KG1 (cell line): Measurements from ENCODE around the gene CNPPD1.

ENCODE experiments used
- DNase-seq: peaks from one replicate; lab custom pipeline; 2025; lab: John Stamatoyannopoulos, UW

CNPPD1 gene

DNA sequence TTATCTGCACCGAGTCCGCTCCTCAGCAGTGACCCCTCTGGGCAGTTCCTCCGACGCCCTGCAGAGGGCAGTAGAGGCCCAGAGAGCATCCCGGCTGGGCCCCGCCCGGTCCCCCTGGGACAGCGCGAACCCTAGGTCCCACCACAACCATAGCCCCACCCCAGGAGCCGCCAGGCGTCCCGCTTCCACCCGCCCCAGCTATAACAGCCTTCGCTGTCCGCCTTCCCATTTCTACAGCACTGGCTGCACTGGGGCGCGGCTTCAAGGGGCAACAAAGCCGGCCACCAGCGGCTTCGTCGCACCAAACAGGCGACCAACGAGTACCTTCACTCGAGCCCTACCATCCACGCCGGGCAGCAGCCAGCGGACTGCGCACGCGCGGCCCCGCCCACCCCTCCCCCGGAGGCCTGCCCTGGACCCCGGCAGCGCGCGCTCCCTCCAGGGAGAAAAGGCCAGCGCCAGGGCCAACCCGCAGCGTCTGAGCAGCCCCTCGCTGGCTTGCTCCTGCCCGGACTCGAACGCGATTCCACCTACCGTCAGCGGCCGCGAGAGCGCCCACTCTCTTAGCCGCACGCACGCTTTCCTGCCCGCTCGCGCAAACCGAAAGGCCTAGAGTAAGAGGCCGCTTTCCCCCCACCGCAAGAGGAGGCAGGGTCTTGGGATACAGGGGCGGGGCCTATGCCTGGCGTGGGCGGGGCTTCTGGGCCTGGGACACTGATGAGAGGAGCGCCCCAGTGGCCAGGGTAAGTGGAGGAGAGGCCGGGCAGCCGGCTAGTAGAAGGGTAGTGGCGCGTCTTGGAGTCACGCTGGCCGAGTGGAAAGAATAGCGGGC lies 16.3 kb downstream of the CNPPD1 start, which contains the start of gene NHEJ1:
Gene NHEJ1, minus strand, starts transcription at position 630 of the 832 bp plus-strand sequence. CDS start 2,453 bp downstream, outside the sequence.
- DNase-seq, result peak; percentile 91

DNA sequence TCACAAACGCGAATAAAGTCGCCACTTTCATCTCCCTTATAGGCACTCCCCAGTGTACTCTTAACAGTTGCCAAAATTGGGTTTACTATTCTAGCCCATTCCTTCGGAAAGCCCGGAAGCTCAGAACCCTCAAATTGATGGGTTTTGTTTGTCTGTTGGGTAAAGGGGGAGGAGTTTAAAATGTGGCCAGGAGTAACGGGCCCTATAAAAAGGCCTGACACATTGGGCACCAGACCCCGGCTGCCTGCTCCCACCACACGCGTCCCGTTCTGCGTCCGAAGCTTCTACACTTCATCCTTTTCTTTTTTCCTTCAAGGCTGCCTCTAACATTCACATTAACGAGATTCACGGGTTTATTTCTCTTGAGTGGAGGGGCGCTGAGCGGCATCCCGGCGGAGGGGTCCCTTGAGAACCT lies 16.9 kb downstream of the CNPPD1 start:
- no peak for DNase-seq

DNA sequence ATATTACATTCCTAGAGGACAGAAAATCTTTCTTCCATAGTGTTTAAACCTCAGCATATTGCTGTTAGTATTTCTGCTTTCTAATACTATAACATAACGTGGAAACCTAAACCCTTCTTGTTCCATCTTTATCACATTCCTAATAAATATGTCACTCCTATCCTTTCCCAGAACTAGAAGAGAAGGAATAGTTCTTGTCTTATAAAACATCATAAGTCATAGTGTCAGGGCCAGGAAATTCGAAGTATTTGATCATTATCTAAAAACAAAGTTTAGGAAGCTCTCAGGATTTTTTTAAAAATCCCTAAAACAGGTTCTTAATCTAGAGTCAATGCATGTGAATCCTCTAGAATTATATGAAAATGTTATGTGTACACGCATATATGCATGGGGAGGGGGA lies 18.1 kb downstream of the CNPPD1 start:
- no peak for DNase-seq

DNA sequence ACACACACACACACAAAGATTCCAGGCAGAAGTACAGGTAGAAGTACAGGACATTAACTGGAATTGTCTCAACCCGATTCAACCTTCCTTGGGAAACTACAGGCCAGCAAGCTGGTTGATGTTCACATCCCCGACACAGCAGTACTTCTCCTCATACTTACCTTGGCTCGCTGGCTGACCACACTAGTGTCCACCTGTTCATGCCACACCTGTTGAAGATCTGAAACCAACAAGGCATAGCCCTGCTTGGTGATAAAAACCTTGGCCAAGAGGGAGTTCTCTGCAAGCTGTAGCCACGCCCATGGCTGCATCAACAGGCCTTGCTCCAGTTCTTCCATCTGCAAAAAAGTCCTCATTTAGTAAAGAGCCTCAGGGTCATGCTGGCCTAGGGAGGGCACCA lies 18.7 kb downstream of the CNPPD1 start:
- DNase-seq, result no peak

DNA sequence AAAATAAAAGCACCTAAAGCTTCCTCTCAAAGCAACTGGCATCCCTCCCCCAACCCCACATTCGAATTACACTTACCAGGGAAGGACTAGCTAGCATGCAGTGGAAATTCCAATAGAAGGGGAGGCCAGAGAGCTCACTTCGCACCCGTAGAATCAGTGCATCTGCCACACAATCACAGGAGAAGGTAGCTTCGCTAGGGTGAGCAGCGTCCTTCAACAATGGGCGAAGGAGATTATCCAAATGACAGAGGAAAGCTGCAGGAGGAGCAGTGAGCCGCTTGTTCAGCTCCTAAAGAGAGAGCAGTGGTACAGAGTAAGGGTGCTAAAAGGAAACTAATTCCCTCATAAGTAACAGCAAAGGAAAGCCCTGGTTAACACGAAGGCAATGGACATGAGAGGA lies 19.3 kb downstream of the CNPPD1 start:
- no peak for DNase-seq

DNA sequence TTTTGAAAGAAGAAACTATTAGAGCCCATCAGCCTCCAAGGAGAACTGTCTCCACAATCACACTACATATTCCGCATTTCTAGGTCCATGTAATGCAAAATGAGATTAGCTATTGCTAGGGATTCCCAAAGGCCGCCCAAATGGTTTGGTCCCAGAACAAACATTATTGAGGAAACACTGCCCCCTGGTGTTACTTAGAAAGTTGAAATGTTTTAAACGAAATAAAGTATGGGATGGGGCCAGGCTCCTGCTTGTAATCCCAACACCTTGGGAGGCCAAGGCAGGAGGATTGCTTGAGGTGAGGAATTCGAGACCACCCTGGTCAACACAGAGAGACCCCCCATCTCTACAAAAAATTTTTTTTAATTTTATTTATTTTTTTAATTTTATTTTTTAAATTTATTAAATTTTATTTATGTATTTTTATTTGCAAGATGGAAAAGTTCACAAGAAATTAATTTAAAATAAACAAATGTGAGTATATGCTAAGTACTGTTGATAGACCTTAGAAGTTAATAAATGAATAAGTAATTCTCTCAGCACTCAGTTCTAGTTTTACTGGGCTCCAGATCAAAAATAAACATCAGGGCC lies 21.6 kb downstream of the CNPPD1 start:
- peak; percentile 61 for DNase-seq

DNA sequence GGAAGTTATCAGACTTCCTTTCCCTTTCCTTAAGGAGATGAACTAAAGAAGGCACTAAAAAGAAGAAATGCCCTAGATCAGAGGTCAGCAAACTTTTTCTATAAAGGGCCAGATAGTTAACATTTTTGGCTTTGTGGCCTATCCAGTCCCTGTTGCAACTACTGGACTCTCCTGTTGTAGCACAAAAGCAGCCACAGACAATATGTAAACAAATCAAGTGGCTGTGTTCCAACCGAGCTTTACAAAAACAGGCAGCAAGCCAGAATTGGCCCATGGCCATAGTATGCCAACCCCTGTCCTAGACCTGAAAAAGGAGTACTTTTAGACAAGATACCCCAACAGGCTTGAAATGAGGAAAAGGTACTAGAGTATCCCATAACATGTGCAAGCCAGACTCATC lies 27.1 kb downstream of the CNPPD1 start:
- no peak for DNase-seq

DNA sequence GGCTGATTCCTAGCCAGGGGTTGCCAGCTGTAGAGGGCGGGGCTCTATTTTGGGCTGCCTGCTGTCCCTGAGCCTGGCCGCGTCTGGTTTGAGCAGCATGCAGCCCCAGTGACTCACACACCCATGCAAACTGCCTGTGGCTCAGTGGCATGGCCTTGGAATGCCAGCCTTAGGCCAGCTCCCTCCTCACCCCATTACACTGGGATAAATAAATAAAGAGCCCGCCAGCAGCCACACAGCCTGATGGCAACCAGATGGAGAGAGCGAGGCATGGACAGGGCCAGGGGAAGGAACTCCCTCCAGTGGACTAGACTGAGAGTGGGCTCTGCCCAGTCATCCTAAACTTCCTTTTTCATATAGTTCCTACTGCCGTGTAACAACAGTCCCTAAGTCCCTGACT lies 34.4 kb downstream of the CNPPD1 start:
- DNase-seq, result no peak

DNA sequence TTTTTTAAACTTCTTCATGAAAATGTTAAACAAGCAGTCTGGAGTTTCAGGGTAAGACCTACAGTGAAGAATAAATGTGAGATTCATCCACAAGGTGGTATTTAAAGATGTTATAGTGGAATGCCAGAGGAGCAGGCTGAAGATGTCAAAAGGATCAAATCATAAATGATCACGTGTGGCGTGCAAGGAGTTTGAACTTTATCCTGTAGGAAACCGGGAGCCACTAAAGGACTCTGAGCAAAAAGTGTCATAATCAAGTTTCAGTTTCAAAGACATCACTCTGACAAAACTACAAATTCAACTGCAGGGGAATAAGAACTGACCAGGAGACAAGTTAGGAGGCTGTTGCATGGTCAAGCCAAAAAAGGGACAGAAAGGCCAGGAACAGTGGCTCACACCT lies 36.0 kb downstream of the CNPPD1 start:
- no peak for DNase-seq

DNA sequence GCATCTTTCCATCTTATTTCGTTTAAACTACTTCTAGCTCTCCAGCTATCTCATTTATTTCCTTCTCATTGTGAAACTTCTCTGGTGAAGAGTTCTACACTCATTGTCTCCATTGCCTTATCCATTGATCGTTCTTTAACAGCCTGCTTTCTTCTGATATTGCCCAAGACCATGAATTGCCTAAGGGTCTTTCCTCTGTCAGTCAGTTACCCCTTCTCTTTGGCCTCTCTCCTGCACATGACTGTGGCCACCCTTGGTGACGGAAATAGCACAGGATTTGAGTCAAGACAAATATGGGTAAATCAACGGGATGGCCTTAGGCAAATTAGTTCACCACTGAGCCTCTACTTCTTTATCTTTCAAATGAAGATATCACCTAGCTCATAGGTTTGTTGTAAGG lies 42.7 kb downstream of the CNPPD1 start:
- DNase-seq, result no peak

DNA sequence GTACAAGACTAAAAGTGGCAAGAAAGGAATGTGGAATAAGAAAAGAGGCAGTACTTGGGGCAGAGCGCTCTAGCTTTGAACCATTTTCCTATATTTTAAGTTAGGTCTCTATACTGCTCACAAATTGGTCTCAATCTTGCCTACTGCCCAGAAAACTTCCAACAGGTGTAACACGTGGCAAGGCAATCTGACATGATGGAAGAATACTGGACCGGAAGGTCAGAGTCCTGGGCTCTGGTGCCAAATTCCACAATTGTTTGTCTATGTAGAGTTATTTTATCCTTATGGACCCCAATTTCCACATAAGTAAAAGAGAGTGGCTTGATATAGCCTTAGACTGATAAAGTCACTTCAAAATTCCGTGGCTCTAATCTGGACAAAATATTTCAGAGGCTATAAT lies 45.0 kb downstream of the CNPPD1 start:
- no peak for DNase-seq

DNA sequence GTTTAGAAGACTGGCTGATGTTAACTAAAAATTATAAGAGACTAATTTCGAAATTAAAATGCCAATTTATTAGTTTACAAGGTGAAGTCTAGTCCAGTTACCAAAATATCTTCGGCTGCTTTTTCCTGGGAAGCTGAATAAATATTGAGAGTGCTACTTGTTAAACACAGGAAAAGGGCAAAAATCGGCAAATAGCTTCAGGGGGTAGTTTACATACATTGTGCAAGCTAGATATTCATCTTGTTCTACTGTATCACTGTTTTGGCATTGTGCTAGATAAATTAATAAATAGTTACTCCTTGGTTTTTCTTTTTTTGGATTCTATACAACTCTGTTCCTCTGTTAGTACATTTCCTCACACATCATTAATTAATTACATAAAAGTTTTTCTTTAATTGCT lies 45.4 kb downstream of the CNPPD1 start:
- no peak for DNase-seq

DNA sequence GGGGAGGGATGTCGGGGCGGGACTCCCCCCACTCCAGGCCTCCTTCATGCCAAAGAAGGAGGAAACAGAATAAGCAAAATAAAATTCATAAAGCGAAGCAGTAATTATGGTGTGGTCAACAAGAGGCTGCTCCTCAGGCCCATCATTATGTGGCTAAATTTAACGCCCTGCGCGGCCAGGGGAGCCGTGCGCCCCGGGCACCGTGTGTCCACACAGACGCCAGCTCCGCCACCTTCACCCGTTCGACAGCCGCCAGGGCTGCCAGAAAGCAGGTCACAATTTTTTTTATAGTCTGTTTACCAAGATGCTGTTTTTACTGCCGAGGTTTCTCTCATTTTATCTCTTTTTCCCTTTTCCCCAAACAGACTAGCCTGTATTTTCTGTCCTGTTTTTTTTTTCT lies 47.1 kb downstream of the CNPPD1 start:
- no peak for DNase-seq

DNA sequence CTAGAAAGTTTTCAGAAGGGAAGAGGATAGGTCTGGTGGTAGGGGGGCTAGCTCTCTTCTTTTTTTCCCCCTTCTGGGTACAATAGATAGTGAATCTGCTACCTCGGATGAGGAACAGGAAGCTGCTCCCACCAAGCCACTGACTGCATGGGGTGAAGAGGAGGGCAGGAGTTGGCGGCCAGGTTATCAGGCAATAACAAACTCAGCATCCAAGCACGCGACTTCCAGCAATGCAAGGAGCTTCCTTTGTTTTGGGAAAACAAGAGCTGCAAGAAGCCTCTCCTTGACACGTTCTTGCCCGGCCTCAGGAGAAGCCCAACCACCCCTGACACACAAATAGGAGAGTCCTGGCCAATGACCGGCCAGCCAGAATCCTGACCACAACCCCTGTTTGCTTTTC lies 48.3 kb downstream of the CNPPD1 start:
- peak; percentile 46 for DNase-seq

DNA sequence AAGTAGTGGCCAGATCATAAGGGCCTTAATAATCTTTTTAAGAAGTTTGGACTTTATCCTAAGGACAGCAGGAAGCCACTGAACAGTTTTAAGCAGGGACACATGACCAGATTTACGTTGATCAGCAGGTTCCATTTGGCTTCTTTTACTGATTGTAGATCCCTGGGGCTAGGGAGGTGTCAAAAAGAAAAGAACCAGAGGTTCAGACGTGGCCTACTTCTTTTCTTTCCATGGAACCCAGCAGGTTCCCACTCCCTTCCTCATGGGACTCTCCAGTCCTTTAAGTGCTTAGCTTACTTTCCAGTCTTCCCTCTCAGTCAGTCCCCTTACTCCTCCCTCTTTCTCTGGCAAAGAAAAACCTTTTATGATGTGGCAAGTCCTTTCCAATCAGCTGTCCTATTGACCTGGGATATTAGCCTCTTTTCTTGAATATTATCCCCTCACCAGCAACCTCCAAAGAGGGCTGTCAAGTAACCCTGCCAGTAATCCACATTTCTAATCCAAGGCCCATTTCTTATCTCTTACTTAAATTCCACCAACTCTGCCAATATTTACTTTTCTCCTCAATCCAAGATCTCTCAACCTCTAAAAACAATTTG lies 49.6 kb downstream of the CNPPD1 start:
- no peak for DNase-seq

DNA sequence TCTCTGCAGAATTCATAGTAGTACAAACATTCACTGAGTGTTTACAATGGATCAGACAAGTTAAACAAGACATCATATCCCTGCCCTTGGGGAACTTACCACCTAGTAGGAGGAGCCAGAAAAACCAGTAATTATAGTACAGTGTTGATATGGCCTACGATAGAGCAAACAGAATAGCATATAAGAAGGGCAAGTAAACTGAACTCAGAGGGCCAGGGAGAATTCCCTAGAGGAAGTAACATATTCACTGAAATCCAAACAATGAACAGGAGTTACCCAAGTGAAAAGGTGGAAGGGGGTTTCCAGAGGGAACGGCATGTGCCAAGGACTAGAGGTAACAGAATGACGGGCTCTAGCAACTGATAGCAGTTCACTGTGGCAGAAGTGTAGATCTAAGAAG lies 50.2 kb downstream of the CNPPD1 start:
- no peak for DNase-seq

DNA sequence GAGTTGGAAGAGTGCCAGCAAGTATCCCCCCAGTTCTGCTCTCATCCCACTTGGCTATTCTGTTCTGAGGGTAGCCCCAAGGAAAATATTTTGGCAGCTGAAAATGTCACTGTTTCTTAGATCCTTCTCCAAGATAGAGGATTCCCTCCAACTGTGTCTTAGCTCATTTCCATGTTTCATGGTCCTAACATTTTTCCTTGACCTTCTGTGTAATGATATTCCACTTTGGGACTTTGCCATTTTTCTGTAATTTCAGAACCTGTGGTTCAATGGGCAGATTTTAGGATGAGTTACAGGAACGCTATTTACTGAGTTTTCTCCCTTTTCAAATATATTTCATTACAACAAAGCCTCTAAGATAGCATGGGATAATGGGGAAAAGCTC lies 50.8 kb downstream of the CNPPD1 start:
- DNase-seq, result no peak

DNA sequence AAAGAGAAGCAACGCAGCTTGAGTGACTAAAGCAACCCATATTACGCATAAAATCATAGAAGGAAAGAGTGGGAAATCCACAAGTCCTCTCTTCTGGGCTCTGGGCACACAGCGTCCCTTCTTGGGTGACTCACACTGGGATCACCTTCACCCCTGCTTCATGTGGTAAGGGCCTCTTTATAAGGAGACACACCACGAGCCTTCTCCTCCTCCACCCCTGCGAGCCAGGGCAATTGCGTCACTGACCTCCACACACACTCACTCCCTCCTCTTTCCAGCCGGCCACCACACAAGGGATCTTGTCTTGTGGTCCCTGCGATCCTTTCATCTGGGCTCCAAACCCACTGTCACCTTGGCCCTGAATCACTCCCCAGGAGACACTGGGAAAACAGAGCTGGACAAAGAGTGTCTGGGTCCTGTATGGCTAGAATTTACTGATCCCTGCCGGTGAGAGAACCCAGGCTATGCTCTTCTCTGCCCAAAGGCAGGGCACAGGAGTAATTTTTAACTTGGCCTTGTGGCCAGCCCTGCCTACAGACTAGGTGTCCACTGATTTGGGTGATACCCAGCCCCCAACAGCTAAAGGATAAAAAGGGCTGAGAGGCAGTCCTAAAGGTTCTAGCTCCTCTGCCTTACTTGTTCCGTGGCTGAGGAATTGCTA lies 51.4 kb downstream of the CNPPD1 start:
- no peak for DNase-seq

DNA sequence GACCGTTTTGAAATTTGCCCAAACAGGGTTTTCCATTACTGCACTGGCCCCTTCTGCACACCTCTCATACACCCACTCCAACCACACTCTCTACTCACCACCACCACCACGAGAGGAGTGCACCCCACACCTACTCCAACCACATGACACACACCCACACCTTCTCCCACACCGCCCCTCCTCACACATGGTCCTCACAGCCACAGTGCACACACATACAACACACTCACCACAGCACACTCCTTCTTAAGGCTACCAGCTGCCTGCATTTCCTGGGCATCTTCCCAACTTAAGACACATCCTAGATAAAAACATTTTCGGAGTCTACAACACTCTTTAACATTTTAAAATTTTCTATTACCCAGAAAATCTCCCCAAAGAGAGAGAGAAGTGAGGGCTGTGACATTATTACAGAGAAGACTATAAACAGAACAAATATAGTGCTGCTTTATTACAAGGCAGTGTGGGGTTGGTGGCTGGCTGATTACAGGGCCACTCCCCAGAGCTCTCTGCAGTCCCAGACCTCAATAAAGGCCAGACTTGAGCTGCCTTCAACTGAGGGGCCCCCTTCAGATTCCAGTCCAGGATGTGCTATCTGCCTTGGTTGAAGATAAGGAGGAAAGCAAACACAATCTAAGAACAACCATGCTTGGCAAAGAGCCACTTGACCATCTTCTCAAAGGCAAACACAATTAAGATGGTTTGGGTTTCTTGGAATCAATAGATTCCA lies 52.2 kb downstream of the CNPPD1 start:
- DNase-seq, result no peak

DNA sequence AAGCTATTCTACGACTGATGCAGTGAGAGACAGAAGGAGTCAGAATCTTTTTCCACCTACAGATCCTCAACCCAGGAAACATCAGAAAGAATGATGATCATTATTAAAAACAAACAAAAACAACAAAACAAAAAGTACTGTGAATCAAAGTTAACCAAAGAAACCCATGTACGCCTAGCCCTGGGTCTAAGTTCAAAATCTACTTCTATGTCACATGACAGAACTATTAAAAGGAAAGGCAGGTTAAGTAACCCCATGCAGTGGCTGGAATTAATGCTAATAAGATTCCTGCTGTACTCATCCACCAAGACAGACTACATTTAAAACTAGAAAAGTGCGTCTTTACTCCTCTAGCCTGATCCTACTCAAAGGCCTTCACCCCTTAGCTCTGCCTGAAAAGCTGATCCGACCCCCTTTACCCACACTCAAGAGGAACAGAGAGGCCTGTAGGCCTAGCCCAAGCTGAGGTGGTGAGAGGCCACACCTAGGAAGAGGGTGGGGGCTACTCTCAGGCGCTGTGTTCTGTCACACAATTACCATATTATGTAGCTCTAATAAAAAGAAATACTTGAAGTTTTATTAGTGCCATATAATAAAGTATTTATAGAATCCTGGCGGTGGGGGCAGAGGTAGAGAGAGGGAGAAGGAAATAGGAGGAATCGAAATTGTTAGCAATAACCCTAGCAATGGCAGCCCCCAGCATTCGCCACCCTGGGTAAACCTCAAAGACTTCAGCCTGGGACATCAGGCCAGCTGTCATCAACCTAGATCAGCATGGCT lies 53.2 kb downstream of the CNPPD1 start:
- DNase-seq, result no peak
